ENCODE measurements around the gene SIGLEC12. TPM values are rescaled to one million over a fixed set of nuclear protein-coding genes. Genes with fewer than 3 reads are reported as not detected.

SIGLEC12 gene
- total and polyA plus RNA-seq, 9 of the 15 experiments (the other 6 are each of a cell fraction or from before 2014, with no cell fraction given), result 0.08 to 1.3 (median 0.54) TPM

DNA sequence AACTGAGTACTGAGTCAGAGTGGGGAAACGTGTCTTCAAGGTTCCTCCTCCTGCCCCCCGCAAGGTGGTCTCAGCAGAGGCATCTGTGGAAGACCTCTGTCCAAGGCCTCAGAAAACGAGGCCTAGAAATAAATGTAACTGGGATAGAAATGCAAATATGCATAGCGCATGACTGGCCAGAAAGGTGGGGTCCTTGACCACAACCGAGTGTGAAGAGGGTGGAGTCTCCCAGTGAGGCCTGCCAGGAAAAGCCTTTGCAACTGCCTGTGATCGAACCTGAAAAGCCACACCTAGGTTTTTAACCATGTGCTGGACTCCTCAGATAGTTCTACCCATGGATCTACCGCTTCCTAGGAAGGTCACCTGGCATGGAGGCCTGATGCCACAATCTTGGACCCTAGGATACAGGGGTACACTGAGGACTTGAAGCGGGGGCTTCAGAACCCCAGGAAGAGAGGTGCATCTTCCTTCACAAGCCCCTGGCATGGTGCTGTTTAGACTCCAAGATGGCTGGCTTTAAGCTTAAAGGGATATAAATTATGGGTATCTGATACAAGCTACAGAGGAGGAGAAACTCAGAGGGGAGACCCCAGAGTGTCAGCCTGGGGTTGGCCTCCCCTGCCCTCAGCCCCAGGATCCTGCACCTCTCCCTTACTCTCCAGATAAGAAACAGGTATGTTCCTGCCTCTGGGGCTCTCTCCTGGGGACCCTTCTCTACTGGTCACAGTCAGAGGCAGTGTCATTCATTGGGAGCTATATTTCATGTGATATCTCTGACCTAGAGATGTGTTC is 48.1 kb upstream of the SIGLEC12 start (continued):
- TF ChIP-seq, protein P1, sequence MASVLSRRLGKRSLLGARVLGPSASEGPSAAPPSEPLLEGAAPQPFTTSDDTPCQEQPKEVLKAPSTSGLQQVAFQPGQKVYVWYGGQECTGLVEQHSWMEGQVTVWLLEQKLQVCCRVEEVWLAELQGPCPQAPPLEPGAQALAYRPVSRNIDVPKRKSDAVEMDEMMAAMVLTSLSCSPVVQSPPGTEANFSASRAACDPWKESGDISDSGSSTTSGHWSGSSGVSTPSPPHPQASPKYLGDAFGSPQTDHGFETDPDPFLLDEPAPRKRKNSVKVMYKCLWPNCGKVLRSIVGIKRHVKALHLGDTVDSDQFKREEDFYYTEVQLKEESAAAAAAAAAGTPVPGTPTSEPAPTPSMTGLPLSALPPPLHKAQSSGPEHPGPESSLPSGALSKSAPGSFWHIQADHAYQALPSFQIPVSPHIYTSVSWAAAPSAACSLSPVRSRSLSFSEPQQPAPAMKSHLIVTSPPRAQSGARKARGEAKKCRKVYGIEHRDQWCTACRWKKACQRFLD (CRISPR knock-in tag; IDR thresholded peaks at IDR 0.05), result peak; percentile 68
- TF ChIP-seq FOXJ2 (tag; IDR thresholded peaks at IDR 0.05), result no peak
- TF ChIP-seq FOXK2 (conservative IDR thresholded peaks at IDR 0.05 in 1 of 2, IDR thresholded peaks at IDR 0.05 in 1 of 2; ENCODE audit: low read depth in 2 of 2), result peak; percentile 44 to 61; a peak in 1 of 4 replicates
- no peak for TF ChIP-seq RBM17 (IDR thresholded peaks at IDR 0.05; ENCODE audit: borderline replicate concordance, low read depth, low read length)
- no peak for TF ChIP-seq ZNF707 (CRISPR knock-in tag; conservative IDR thresholded peaks at IDR 0.05)
- TF ChIP-seq MITF (IDR thresholded peaks at IDR 0.05), result peak; percentile 32; the same call in 1 of the 2 replicates
- peak; percentile 57; the same call in 1 of the 2 replicates for TF ChIP-seq ZNF766 (CRISPR knock-in tag; conservative IDR thresholded peaks at IDR 0.05)
- TF ChIP-seq, protein P2, sequence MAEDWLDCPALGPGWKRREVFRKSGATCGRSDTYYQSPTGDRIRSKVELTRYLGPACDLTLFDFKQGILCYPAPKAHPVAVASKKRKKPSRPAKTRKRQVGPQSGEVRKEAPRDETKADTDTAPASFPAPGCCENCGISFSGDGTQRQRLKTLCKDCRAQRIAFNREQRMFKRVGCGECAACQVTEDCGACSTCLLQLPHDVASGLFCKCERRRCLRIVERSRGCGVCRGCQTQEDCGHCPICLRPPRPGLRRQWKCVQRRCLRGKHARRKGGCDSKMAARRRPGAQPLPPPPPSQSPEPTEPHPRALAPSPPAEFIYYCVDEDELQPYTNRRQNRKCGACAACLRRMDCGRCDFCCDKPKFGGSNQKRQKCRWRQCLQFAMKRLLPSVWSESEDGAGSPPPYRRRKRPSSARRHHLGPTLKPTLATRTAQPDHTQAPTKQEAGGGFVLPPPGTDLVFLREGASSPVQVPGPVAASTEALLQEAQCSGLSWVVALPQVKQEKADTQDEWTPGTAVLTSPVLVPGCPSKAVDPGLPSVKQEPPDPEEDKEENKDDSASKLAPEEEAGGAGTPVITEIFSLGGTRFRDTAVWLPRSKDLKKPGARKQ (CRISPR knock-in tag; IDR thresholded peaks at IDR 0.05), result no peak
- TF ChIP-seq, protein P3, sequence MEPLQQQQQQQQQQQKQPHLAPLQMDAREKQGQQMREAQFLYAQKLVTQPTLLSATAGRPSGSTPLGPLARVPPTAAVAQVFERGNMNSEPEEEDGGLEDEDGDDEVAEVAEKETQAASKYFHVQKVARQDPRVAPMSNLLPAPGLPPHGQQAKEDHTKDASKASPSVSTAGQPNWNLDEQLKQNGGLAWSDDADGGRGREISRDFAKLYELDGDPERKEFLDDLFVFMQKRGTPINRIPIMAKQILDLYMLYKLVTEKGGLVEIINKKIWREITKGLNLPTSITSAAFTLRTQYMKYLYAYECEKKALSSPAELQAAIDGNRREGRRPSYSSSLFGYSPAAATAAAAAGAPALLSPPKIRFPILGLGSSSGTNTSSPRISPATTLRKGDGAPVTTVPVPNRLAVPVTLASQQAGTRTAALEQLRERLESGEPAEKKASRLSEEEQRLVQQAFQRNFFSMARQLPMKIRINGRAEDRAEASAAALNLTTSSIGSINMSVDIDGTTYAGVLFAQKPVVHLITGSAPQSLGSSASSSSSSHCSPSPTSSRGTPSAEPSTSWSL (CRISPR knock-in tag; IDR thresholded peaks at IDR 0.05; ENCODE audit: borderline replicate concordance), result no peak
- TF ChIP-seq TAF9B (IDR thresholded peaks at IDR 0.05; ENCODE audit: partially characterized antibody), result peak; percentile 50
- peak; percentile 36; the same call in 1 of the 2 replicates for TF ChIP-seq PHF8 (IDR thresholded peaks at IDR 0.05; ENCODE audit: borderline replicate concordance, low read length)
- peak; percentile 81 for TF ChIP-seq CREB3 (tag; conservative IDR thresholded peaks at IDR 0.05; ENCODE audit: low read depth)
- no peak for TF ChIP-seq ZNF134 (CRISPR knock-in tag; conservative IDR thresholded peaks at IDR 0.05)
- no peak; the same call in none of the 2 replicates for TF ChIP-seq ZNF175 (CRISPR knock-in tag; IDR thresholded peaks at IDR 0.05; ENCODE audit: low read depth)

Measured in K562 (cell line).